Measurements from ENCODE around the gene NLRP10. TPM values are rescaled to one million over a fixed set of nuclear protein-coding genes. Genes with fewer than 3 reads are reported as not detected.

NLRP10 gene
- total and polyA plus RNA-seq, 4 donors: not detected

DNA sequence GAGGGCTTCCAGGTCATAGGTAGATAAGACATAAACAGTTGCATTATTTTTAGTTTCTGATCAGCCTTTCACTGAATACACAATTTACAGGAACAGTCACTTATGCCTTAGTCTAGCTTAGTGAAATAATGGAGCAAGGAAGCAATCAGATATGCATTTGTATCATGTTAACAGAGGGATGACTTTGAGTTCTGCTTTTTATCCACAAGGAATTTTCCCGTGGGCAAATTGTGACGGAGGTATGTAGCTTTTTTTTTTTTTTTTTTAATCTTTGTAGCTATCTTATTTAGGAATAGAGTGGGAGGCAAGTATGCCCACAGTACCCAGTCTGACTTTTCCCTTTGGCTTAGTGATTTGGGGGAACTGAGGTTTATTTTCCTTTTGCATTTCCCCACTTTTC, 3.4 kb upstream of the NLRP10 start:
- DNase-seq (no peak), ATAC-seq (ENCODE audit: insufficient read depth, low FRiP score) (no peak)
- Histone ChIP-seq H3K9ac (ENCODE audit: insufficient read depth in 1 of 2, low read length in 2 of 2) (no peak overlapping the region), H3K4me3 (no peak overlapping the region), H3K27ac (ENCODE audit: low read depth in 1 of 2, low read length in 1 of 2) (no peak overlapping the region), H3K36me3 (ENCODE audit: control insufficient read depth in 4 of 4, insufficient read depth in 4 of 4, low read length in 4 of 4) (no peaks in the 10 kb centered on the region), H3K4me1 (ENCODE audit: control insufficient read depth in 5 of 5, insufficient read depth in 5 of 5, low read length in 5 of 5) (no peaks in the 10 kb centered on the region), H3K27me3 (ENCODE audit: control insufficient read depth in 3 of 3, insufficient read depth in 3 of 3, low read length in 2 of 3) (no peaks in the 10 kb centered on the region), H3K9me3 (ENCODE audit: control insufficient read depth in 4 of 4, insufficient read depth in 3 of 4, low read length in 3 of 4) (no peaks in the 10 kb centered on the region)
- 77 to 87% methylated on average over 2 of the region's 2 CpGs for WGBS, 2 donors
- no peak for TF ChIP-seq CTCF (IDR thresholded peaks at IDR 0.05; ENCODE audit: control extremely low read depth, extremely low read depth)

- Histone ChIP-seq H3K4me1 (ENCODE audit: control insufficient read depth in 5 of 5, insufficient read depth in 5 of 5, low read length in 5 of 5) (no peaks in the 10 kb centered on the region), H3K36me3 (ENCODE audit: control insufficient read depth in 4 of 4, insufficient read depth in 4 of 4, low read length in 4 of 4) (no peaks in the 10 kb centered on the region), H3K4me3 (no peak overlapping the region), H3K9ac (ENCODE audit: insufficient read depth in 1 of 2, low read length in 2 of 2) (no peak overlapping the region), H3K9me3 (ENCODE audit: control insufficient read depth in 4 of 4, insufficient read depth in 3 of 4, low read length in 3 of 4) (no peaks in the 10 kb centered on the region), H3K27ac (ENCODE audit: low read depth in 1 of 2, low read length in 1 of 2) (no peak overlapping the region), H3K27me3 (ENCODE audit: control insufficient read depth in 3 of 3, insufficient read depth in 3 of 3, low read length in 2 of 3) (no peaks in the 10 kb centered on the region)
- ATAC-seq (ENCODE audit: insufficient read depth, low FRiP score): no peak
- TF ChIP-seq CTCF (IDR thresholded peaks at IDR 0.05; ENCODE audit: control extremely low read depth, extremely low read depth): no peak
- no peak for DNase-seq
Measured at GRCh38 chr11:7967826-7968225, 2.6 kb upstream of the NLRP10 start.

DNA sequence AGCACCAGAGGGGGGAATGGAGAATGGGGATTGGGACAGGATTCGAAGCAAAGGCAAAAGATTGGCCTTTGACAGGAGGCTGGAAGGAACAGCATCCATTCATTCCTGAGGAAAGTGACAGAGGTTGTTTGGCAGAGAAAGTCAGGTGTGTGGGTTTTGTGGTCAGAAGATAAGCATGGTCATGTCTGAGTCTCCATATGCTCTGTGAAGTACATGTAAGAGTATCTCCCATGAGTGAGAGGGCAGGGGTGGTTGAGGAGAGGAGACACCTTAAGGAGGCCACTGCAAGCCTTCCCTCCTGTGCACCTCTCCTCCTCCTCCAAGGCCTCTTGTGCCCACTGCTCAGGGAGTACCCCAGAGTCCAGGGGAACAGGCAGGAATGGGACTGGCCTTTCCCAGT, 1.9 kb upstream of the NLRP10 start:
- ATAC-seq (ENCODE audit: insufficient read depth, low FRiP score) (no peak), DNase-seq (no peak)
- Histone ChIP-seq H3K4me1 (ENCODE audit: control insufficient read depth in 5 of 5, insufficient read depth in 5 of 5, low read length in 5 of 5) (no peaks in the 10 kb centered on the region), H3K27ac (ENCODE audit: low read depth in 1 of 2, low read length in 1 of 2) (no peak overlapping the region), H3K9ac (ENCODE audit: insufficient read depth in 1 of 2, low read length in 2 of 2) (no peak overlapping the region), H3K4me3 (no peak overlapping the region), H3K27me3 (ENCODE audit: control insufficient read depth in 3 of 3, insufficient read depth in 3 of 3, low read length in 2 of 3) (no peaks in the 10 kb centered on the region), H3K9me3 (ENCODE audit: control insufficient read depth in 4 of 4, insufficient read depth in 3 of 4, low read length in 3 of 4) (no peaks in the 10 kb centered on the region), H3K36me3 (ENCODE audit: control insufficient read depth in 4 of 4, insufficient read depth in 4 of 4, low read length in 4 of 4) (no peaks in the 10 kb centered on the region)
- no peak for TF ChIP-seq CTCF (IDR thresholded peaks at IDR 0.05; ENCODE audit: control extremely low read depth, extremely low read depth)
- WGBS, 2 donors: 73 to 83% methylated on average over 1 of the region's 1 CpG

DNA sequence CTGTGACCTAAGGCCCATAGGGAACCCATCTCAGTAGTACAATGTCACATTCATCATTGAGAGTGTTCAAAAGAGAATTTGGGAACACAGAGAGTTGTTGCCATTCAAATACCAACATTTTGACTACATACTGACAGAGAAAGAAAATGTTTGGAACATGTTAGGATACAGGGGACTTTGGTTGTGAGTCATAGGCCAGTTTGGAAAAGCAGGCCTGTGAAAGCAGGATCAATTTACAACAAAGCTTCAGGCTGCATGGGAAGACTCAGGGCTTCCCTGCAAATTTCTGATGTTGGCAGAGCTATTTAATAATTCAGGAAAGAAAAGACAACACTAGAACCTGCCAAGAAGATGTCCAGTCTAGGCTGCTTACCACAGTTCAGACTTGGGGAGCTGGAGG, 374 bp downstream of the NLRP10 start:
- DNase-seq (no peak), ATAC-seq (ENCODE audit: insufficient read depth, low FRiP score) (no peak)
- H3K4me1 ChIP-seq (ENCODE audit: control insufficient read depth in 5 of 5, insufficient read depth in 5 of 5, low read length in 5 of 5): no peaks in the 10 kb centered on the region
- H3K36me3 ChIP-seq (ENCODE audit: control insufficient read depth in 4 of 4, insufficient read depth in 4 of 4, low read length in 4 of 4): no peaks in the 10 kb centered on the region
- no peak overlapping the region for H3K27ac ChIP-seq (ENCODE audit: low read depth in 1 of 2, low read length in 1 of 2)
- no peaks in the 10 kb centered on the region for H3K9me3 ChIP-seq (ENCODE audit: control insufficient read depth in 4 of 4, insufficient read depth in 3 of 4, low read length in 3 of 4)
- TF ChIP-seq CTCF (IDR thresholded peaks at IDR 0.05; ENCODE audit: control extremely low read depth, extremely low read depth): no peak
- no peaks in the 10 kb centered on the region for H3K27me3 ChIP-seq (ENCODE audit: control insufficient read depth in 3 of 3, insufficient read depth in 3 of 3, low read length in 2 of 3)
- H3K4me3 ChIP-seq: no peak overlapping the region
- H3K9ac ChIP-seq (ENCODE audit: insufficient read depth in 1 of 2, low read length in 2 of 2): no peak overlapping the region
